Measurements from ENCODE around the gene TRPM6.

- TF ChIP-seq POLR2A (IDR thresholded peaks at IDR 0.05): no peak
- TF ChIP-seq CTCF (IDR thresholded peaks at IDR 0.05): no peak
- TF ChIP-seq POLR2AphosphoS5 (IDR thresholded peaks at IDR 0.05): no peak
- no peak for TF ChIP-seq EP300 (IDR thresholded peaks at IDR 0.05)
Measured at GRCh38 chr9:74855072-74855471, 32.6 kb downstream of the TRPM6 start.

Data from stomach (tissue), 4 donors.